H1 (cell line): ENCODE measurements around the gene NDC1.

Experiments
- CTCF ChIP-seq, 3 experiments: IDR thresholded peaks; 1 replicate in 2 of 3; 2 replicates in 1 of 3; pipeline versions ENCODE4 v1.5.1 to v1.6.1; 2011; ENCODE audit warnings: low read length in 3 of 3, mild to moderate bottlenecking in 3 of 3, inconsistent platforms in 2 of 3, low read depth in 1 of 3, moderate library complexity in 1 of 3; ENCODE audit not compliant: insufficient read depth in 1 of 3; ENCODE audit errors: control extremely low read depth in 1 of 3
- EZH2 ChIP-seq: fragments of 200-600 bp; sonication (generic); IDR thresholded peaks from 2 replicates; pipeline ENCODE4 v1.7.1; 2012; ENCODE audit warnings: low read depth, mild to moderate bottlenecking, moderate library complexity, low read length, inconsistent platforms; ENCODE audit not compliant: severe bottlenecking
- GABPA ChIP-seq: IDR thresholded peaks from 2 replicates; pipeline ENCODE4 v1.6.1; 2011; ENCODE audit warnings: mild to moderate bottlenecking, low read length, moderate library complexity, borderline replicate concordance; ENCODE audit not compliant: insufficient read depth
- NRF1 ChIP-seq: IDR thresholded peaks from 2 replicates; pipeline ENCODE4 v1.6.1; 2011; ENCODE audit warnings: mild to moderate bottlenecking, low read depth, low read length, improper control_type of control experiment
- POLR2A ChIP-seq, 2 experiments: IDR thresholded peaks; 1 replicate in 1 of 2; 2 replicates in 1 of 2; pipeline ENCODE4 v1.6.1; 2011; ENCODE audit warnings: low read depth in 2 of 2, low read length in 2 of 2, mild to moderate bottlenecking in 2 of 2; ENCODE audit errors: control extremely low read depth in 1 of 2
- TBP ChIP-seq: IDR thresholded peaks from 2 replicates; pipeline ENCODE4 v1.6.1; 2011; ENCODE audit warnings: low read depth, low read length, improper control_type of control experiment
- YY1 ChIP-seq: IDR thresholded peaks from 2 replicates; pipeline ENCODE4 v1.6.1; 2011; ENCODE audit warnings: low read depth, mild to moderate bottlenecking, low read length

GRCh38 chr1:53732912-53733317 lies 105.2 kb downstream of the NDC1 start:
- no peak for TF ChIP-seq CTCF (IDR thresholded peaks at IDR 0.05; ENCODE audit: control extremely low read depth in 1 of 3, insufficient read depth in 1 of 3, low read depth in 1 of 3, low read length in 3 of 3)
- TF ChIP-seq POLR2A (IDR thresholded peaks at IDR 0.05; ENCODE audit: control extremely low read depth in 1 of 2, low read depth in 2 of 2, low read length in 2 of 2), result no peak
- no peak for TF ChIP-seq YY1
- TF ChIP-seq TBP, result no peak
- TF ChIP-seq EZH2, result no peak
- TF ChIP-seq NRF1, result no peak
- no peak for TF ChIP-seq GABPA
